ENCODE measurements around the gene KRT27.

The KRT27 gene

GRCh38 chr17:40778461-40778860, 3.9 kb downstream of the KRT27 start:
- no peak overlapping the region for H3K4me3 ChIP-seq (ENCODE audit: low read length)
- DNase-seq (ENCODE audit: low read depth) = no peak
- no peak for TF ChIP-seq CTCF (conservative IDR thresholded peaks at IDR 0.05; ENCODE audit: low read depth, low read length)

- H3K4me3 ChIP-seq (ENCODE audit: low read length) = no peak overlapping the region
- DNase-seq (ENCODE audit: low read depth) = no peak
- no peak for TF ChIP-seq CTCF (conservative IDR thresholded peaks at IDR 0.05; ENCODE audit: low read depth, low read length)
Measured at GRCh38 chr17:40777971-40778370, 4.4 kb downstream of the KRT27 start.

GRCh38 chr17:40777459-40777858, 4.9 kb downstream of the KRT27 start:
- H3K4me3 ChIP-seq (ENCODE audit: low read length) = no peak overlapping the region
- no peak for DNase-seq (ENCODE audit: low read depth)
- no peak for TF ChIP-seq CTCF (conservative IDR thresholded peaks at IDR 0.05; ENCODE audit: low read depth, low read length)

- no peak for TF ChIP-seq CTCF (conservative IDR thresholded peaks at IDR 0.05; ENCODE audit: low read depth, low read length)
- no peak for DNase-seq (ENCODE audit: low read depth)
- no peak overlapping the region for H3K4me3 ChIP-seq (ENCODE audit: low read length)
Measured at GRCh38 chr17:40775945-40776344, 6.4 kb downstream of the KRT27 start.

- DNase-seq (ENCODE audit: low read depth) = no peak
- H3K4me3 ChIP-seq (ENCODE audit: low read length) = no peak within 1 kb of the TSS
- no peak for TF ChIP-seq CTCF (conservative IDR thresholded peaks at IDR 0.05; ENCODE audit: low read depth, low read length)
Measured at GRCh38 chr17:40772101-40772500, 10.2 kb downstream of the KRT27 start, which contains the start of gene KRT26. Gene KRT26 (minus strand): TSS chr17:40772201. CDS start chr17:40772113, 88 bp downstream.

GRCh38 chr17:40765657-40766056, 16.7 kb downstream of the KRT27 start:
- no peak for DNase-seq (ENCODE audit: low read depth)
- H3K4me3 ChIP-seq (ENCODE audit: low read length) = no peak overlapping the region
- no peak for TF ChIP-seq CTCF (conservative IDR thresholded peaks at IDR 0.05; ENCODE audit: low read depth, low read length)

GRCh38 chr17:40763752-40764151, 18.6 kb downstream of the KRT27 start:
- TF ChIP-seq CTCF (conservative IDR thresholded peaks at IDR 0.05; ENCODE audit: low read depth, low read length) = no peak
- no peak overlapping the region for H3K4me3 ChIP-seq (ENCODE audit: low read length)
- no peak for DNase-seq (ENCODE audit: low read depth)

Data from retinal pigment epithelial cell (primary cell).